WI38 (cell line): ENCODE results near the gene NT5E.

Experiments used
- H3K4me3 ChIP-seq: 2 replicates; pipeline ENCODE4 v1.5.1; 2011; ENCODE audit warnings: low read depth, mild to moderate bottlenecking, control low read depth, low read length
- TF ChIP-seq, protein P1 (sequence below): IDR thresholded peaks from 2 replicates; pipeline ENCODE4 v1.5.1; 2012; ENCODE audit warnings: low read depth, mild to moderate bottlenecking, control low read depth, low read length

Gene NT5E

GRCh38 chr6:85449818-85450759, at the start of gene NT5E:
TSS of gene NT5E (plus strand) at chr6:85450083. CDS start at chr6:85450140, 57 bp downstream.
- peak within 1 kb of the TSS; percentile 92 for H3K4me3 ChIP-seq
- TF ChIP-seq, protein P1, sequence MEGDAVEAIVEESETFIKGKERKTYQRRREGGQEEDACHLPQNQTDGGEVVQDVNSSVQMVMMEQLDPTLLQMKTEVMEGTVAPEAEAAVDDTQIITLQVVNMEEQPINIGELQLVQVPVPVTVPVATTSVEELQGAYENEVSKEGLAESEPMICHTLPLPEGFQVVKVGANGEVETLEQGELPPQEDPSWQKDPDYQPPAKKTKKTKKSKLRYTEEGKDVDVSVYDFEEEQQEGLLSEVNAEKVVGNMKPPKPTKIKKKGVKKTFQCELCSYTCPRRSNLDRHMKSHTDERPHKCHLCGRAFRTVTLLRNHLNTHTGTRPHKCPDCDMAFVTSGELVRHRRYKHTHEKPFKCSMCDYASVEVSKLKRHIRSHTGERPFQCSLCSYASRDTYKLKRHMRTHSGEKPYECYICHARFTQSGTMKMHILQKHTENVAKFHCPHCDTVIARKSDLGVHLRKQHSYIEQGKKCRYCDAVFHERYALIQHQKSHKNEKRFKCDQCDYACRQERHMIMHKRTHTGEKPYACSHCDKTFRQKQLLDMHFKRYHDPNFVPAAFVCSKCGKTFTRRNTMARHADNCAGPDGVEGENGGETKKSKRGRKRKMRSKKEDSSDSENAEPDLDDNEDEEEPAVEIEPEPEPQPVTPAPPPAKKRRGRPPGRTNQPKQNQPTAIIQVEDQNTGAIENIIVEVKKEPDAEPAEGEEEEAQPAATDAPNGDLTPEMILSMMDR: no peak

DNA sequence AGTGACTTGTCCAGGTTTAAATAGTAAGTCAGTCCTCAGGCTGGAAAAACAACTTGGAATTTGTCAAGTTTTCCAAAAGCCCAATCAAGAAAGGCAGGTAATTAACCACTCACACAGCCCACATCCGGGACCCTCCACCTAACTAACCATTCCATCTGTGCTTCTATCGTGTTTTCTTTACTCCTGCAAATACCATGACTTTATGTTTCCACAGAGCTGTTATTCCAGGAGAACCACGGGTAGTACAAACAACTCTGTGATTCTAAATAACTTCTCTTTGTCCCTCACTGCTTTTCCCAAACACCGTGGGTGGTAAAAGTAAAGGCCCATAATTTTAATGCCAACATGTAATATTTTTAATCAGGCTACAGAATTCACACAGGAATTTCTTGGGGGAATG, 49.6 kb upstream of the NT5E start:
- TF ChIP-seq, protein P1: no peak
- no peak overlapping the region for H3K4me3 ChIP-seq

DNA sequence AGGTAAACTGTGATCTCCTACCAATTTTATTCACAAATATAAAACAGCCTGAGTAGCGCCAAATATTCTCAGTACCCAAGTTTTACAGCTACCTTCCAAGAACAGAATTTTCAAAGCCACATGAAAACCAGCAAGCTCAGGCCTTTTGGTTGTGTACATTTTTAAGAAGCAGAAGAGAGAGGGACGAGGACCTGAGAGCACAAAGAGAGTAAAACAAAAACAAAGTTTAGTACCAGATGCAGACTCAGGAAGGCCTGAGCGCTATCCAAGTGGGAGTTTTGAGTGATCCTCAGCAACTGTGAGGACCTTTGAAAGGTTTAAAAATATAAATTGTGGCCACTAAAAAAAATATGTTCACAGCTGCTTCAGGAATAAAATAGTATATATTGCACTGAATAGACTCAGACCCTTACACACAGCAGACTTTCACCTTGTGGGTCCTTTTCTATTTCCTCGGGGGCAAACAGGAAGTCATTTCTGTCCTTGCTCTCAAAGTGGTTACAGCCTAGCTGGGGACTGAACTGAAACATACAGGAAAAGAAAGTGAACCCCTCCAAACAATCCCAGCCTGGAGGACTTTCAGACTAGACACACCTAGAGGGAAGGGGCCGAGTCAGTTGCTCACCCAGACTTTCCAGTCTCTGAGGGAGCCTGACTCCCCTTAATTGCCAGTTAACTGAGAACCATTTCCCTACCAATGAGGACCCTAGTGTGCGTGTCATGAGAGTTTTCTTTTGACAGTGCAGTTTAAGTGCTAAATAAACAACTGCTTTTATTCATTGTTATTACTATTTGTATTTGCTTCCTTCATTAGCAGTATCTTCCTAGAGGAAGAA, 48.5 kb upstream of the NT5E start:
- H3K4me3 ChIP-seq: no peak overlapping the region
- TF ChIP-seq, protein P1: no peak

DNA sequence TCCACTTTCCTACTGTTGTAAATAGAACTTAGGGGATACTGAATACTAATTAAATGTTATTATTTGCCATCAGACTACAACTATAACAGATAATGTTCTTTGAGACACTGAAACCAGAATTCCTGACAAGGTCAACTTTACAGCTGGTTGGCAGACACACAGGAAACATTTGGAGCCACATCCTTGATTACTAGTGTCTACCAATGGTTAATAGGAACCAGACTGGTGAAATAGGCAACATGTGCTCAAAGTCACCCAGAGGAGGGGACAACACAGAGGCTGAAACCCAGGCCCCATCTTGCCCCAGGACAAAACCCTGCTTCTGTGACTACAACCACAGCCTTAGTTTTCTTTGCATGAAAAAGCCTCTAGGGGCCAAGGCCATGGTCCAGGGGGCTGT, 47.8 kb upstream of the NT5E start:
- TF ChIP-seq, protein P1: no peak
- H3K4me3 ChIP-seq: no peak overlapping the region

DNA sequence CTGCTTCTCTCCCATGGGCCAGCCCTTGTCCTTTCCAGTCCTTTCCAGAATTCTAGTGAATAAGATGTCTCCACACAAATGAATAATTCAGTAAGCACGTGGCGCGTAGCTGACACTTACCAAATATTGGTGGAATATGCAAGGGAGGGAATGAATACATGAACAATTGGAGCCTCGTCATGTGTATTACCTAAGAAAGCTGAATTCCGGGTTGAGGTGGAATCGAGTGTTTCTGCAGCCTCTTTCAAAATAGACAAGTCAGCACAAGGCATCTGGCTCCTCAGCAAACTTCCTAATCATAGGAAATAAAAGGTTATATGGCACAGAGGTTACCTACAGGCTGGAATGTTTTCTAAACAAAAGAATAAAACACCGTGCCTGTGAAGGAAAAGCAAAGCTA, 47.0 kb upstream of the NT5E start:
- H3K4me3 ChIP-seq: peak overlapping the region; percentile 1; the same call in 1 of the 2 replicates
- TF ChIP-seq, protein P1: no peak

DNA sequence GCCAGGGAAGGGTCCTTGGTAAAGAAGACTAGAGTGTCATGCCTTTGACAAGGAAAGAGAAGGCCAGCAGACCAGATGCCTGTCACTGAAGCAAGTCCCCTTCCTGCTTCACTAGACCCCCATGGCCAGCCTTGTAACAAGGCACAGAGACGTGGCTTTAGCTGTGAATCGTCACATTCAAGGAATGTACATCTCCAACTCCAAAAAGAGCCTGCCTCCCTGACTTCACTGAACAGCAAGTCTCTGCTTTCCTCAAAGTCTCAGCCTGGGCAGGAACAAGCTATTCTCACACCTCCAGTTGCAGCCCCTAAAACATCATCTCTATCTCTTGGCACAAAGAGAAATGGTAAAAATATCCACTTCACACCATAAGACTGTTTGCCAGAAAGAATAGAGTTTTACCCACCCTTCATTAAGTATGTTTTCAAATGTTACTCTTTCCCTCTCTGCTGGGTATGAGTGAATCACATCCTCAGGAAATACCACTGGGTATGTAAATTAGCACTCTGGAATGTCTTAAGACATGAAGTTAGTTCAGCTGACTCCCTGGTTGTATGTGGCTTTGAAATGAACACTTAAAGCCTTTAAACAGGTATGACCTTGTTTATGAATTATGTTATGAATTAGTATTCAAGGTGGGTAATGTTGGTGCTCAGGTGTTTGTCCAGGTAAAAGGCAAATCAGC, 46.4 kb upstream of the NT5E start:
- TF ChIP-seq, protein P1: no peak
- H3K4me3 ChIP-seq: peak overlapping the region; percentile 25

DNA sequence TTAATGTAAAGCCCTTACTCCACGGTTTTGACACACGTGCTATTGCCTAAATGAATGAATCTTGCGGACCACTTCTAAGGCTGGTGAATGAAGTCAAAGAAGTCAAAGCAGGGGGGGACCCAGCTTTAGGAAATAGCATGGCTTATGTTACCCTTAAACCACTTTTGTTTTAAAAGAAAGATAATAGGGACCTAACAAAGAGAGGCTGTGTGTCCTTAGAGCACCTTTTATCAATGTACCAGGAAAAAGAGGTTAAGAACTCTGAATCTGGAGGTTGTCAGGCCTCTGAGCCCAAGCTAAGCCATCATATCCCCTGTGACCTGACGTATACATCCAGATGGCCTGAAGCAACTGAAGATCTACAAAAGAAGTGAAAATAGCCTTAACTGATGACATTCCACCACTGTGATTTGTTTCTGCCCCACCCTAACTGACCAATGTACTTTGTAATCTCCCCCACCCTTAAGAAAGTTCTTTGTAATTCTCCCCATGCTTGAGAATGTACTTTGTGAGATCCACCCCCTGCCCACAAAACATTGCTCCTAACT, 45.8 kb upstream of the NT5E start:
- H3K4me3 ChIP-seq: peak overlapping the region; percentile 25
